GM12875 (cell line): ENCODE results near the gene SUCLG2.

Experiments used
- H3K4me3 ChIP-seq: one replicate; pipeline ENCODE4 v1.5.1; 2011; ENCODE audit warnings: low read depth, low read length, control low read depth
- CTCF ChIP-seq: IDR thresholded peaks from 2 replicates; pipeline ENCODE4 v1.5.1; 2011; ENCODE audit warnings: low read depth, mild to moderate bottlenecking, control low read depth, inconsistent platforms, low read length, moderate library complexity, borderline replicate concordance; ENCODE audit not compliant: insufficient read depth

Gene SUCLG2

DNA sequence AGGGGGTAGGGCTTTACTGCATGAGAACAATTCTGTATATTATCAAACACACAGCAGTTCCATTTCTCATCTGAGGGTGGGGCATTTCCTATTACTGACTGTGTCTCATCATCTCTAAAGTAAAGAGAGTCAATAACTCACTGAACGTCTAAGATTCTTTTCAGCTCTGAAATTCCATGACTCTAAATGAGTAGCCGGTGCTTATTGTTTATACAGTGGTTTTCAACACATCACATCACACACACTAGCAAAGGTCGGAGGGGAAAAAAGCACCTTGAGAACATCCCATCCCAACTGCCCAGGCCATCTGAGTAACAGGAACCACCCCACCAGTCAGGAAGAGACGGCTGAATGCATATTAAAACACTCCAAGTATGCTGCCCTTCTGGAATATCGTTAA lies 196.0 kb downstream of the SUCLG2 start:
- TF ChIP-seq CTCF = no peak
- no peak overlapping the region for H3K4me3 ChIP-seq

DNA sequence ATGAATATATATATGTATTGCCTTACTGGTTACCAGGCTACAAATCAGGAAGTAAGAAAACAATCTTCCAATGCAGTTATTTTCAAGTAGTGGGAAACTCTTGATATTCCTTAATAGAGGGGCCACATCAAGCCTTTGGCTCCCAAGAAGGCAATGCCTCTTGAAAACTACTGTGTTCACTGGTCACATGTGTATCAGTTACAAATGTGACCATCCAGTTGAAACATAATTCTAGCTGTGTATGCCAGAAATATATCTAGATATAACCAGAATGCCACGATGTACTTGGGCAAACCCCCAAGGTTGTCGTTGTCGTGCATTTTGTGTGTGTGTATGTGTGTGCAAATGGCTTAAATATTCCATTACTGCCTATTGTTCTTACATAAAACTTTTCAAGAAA lies 200.8 kb downstream of the SUCLG2 start:
- TF ChIP-seq CTCF = no peak
- H3K4me3 ChIP-seq = no peak overlapping the region

- no peak for TF ChIP-seq CTCF
- H3K4me3 ChIP-seq = no peak overlapping the region
Observed at GRCh38 chr3:67450153-67450552, 204.3 kb downstream of the SUCLG2 start.

- H3K4me3 ChIP-seq = no peak overlapping the region
- TF ChIP-seq CTCF = no peak
Observed at GRCh38 chr3:67447393-67447792, 207.0 kb downstream of the SUCLG2 start.

DNA sequence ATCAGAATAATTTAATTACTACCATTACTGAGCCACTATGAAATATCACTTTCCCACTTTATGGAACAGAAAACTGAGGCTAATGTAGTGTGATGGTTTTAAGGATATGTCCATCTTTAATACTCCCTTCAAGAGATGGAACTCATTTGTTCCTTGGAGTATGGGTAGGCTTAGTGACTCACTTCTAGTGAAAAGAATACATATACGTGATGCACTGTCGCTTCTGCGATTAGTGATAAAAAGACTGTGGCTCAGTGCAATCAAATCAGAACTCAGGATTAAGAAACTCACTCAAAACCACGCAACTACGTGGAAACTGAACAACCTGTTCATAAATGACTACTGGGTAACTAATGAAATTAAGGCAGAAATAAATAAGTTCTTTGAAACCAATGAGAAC lies 216.6 kb downstream of the SUCLG2 start:
- H3K4me3 ChIP-seq = no peak overlapping the region
- no peak for TF ChIP-seq CTCF

DNA sequence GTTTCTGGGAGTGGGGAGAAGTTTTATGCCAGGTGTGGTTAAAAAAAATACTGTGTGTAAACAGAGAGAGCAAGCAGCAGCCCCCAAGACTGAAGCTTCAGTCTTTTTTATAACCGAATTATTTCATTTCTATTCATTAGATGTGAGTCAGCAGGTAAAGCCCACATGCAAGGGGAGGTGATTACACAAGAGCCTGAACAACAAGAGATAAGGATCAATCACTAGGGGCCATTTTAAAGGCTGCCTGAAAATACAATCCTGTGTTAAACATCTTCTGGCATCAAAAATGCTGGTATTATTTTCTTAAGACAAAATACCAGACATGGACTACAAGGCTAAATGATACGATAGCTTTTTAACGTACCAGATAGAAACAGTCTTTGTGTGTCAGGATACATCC lies 217.3 kb downstream of the SUCLG2 start:
- no peak overlapping the region for H3K4me3 ChIP-seq
- TF ChIP-seq CTCF = no peak

DNA sequence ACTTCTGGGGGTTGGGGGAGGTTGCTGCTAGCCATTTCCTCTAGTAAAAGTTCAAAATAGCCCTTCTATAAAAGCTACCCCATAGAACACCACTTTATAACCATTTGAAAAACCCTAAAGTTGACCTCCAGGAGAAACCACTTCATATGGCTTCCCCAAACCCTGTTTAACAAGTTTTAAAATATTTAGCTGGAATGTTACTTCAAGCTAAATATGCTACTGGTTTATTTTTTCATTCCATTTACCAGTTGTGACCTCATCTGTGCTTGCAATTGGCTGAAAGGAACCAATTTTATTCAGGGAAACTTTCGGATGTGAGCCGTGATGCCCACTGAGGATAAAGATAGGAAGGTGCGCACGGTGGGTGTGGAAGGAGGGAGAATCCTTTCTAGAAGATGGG lies 221.3 kb downstream of the SUCLG2 start:
- no peak overlapping the region for H3K4me3 ChIP-seq
- TF ChIP-seq CTCF = no peak
